ENCODE results near the gene ADPGK.
"Not testable (repeated sequence)": the region's sequence is repeated elsewhere in the genome, so short reads cannot be mapped to it uniquely, and the experiment has no call there.

The ADPGK gene

DNA sequence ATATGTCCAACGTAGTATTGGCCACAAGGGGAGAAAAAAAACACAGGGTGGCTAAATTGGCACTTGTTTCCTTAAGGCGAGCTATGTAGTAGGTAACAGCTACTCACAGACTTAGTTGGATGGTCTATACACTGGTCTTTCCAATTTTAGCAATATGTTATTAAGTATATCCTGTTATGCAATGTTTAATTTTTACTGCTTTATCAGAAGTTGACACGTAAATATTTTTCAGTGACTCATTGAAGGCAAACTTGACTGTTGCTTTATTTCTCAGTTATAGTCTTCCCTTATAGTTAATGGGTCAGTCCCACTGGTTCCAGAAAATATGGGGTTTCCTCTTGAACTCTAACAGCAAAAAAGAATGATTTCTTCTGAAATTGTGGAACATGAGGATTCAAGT, 46.5 kb downstream of the ADPGK start:
- Mint-ChIP-seq H3K4me1 (ENCODE audit: low read depth) (peaks cover 29% of the 10 kb centered on the region), H3K27me3 (no peaks in the 10 kb centered on the region), H3K9me3 (no peaks in the 10 kb centered on the region), H3K4me3 (no peak overlapping the region), H3K36me3 (ENCODE audit: low read depth) (peaks cover 61% of the 10 kb centered on the region), H3K27ac (no peak overlapping the region)

- Mint-ChIP-seq H3K4me3 (no peak overlapping the region), H3K9me3 (no peaks in the 10 kb centered on the region), H3K27ac (no peak overlapping the region), H3K27me3 (no peaks in the 10 kb centered on the region), H3K4me1 (ENCODE audit: low read depth) (peaks cover 13% of the 10 kb centered on the region), H3K36me3 (ENCODE audit: low read depth) (peaks cover 51% of the 10 kb centered on the region)
These were observed 48.4 kb downstream of the ADPGK start for GRCh38 chr15:72735111-72735510.

DNA sequence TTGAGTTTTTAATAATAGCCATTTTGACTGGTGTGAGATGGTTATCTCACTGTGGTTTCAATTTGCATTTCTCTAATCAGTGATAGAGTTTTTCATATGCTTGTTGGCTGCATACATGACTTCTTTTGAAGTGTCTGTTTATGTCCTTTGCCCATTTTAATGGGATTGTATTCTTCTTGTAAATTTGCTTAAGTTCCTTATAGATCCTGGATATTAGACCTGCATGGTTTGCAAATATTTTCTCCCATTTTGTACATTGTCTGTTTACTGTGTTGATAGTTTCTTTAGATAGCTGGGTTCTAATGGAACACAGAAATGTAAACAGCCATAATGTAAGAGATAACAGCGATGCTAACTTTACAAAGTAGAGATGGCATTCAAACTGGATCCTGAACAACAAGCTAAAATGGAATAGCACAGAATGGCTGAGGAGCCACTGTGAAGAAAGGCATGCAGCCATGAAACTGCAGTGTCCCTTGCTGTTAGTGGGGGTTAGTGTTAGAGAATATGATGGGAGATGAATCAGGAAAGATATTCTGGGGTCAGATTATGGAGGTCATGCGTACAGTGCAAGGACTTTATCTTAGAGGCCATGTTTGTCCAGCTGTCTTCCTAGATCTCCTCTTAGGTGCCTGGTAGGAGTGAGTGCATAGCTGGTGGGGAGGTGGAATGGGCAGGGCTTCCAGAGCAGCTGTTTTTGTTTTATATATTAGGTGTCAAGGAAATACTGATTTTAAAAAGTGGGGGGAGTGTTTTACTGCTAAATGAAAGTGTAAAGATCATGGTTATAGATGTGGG, 49.4 kb downstream of the ADPGK start:
- Mint-ChIP-seq H3K4me1 (ENCODE audit: low read depth) (peaks cover 4% of the 10 kb centered on the region), H3K27ac (no peak overlapping the region), H3K4me3 (no peak overlapping the region), H3K27me3 (no peaks in the 10 kb centered on the region), H3K36me3 (ENCODE audit: low read depth) (peaks cover 42% of the 10 kb centered on the region), H3K9me3 (no peaks in the 10 kb centered on the region)

GRCh38 chr15:72732516-72732915, 51.0 kb downstream of the ADPGK start:
- peaks cover 30% of the 10 kb centered on the region for H3K36me3 Mint-ChIP-seq (ENCODE audit: low read depth)
- no peaks in the 10 kb centered on the region for H3K9me3 Mint-ChIP-seq
- H3K4me1 Mint-ChIP-seq (ENCODE audit: low read depth), result no peaks in the 10 kb centered on the region
- H3K4me3 Mint-ChIP-seq, result no peak overlapping the region
- no peak overlapping the region for H3K27ac Mint-ChIP-seq
- no peaks in the 10 kb centered on the region for H3K27me3 Mint-ChIP-seq

- no peaks in the 10 kb centered on the region for H3K4me1 Mint-ChIP-seq (ENCODE audit: low read depth)
- H3K36me3 Mint-ChIP-seq (ENCODE audit: low read depth), result peaks cover 26% of the 10 kb centered on the region
- H3K27ac Mint-ChIP-seq, result no peak overlapping the region
- H3K4me3 Mint-ChIP-seq, result no peak overlapping the region
- H3K27me3 Mint-ChIP-seq, result no peaks in the 10 kb centered on the region
- no peaks in the 10 kb centered on the region for H3K9me3 Mint-ChIP-seq
These were observed 51.5 kb downstream of the ADPGK start for GRCh38 chr15:72732086-72732485.

GRCh38 chr15:72728821-72729220, 54.7 kb downstream of the ADPGK start:
- H3K9me3 Mint-ChIP-seq, result no peaks in the 10 kb centered on the region
- peaks cover 18% of the 10 kb centered on the region for H3K36me3 Mint-ChIP-seq (ENCODE audit: low read depth)
- H3K27me3 Mint-ChIP-seq, result no peaks in the 10 kb centered on the region
- H3K27ac Mint-ChIP-seq, result no peak overlapping the region
- H3K4me1 Mint-ChIP-seq (ENCODE audit: low read depth), result no peaks in the 10 kb centered on the region
- H3K4me3 Mint-ChIP-seq, result no peak overlapping the region

GRCh38 chr15:72728249-72728648, 55.3 kb downstream of the ADPGK start:
- H3K4me3 Mint-ChIP-seq; H3K27me3 Mint-ChIP-seq; H3K9me3 Mint-ChIP-seq; H3K27ac Mint-ChIP-seq; H3K4me1 Mint-ChIP-seq (ENCODE audit: low read depth): not testable (repeated sequence)
- peaks cover 15% of the 10 kb centered on the region for H3K36me3 Mint-ChIP-seq (ENCODE audit: low read depth)

GRCh38 chr15:72727154-72727553, 56.4 kb downstream of the ADPGK start:
- H3K27ac Mint-ChIP-seq, result no peak overlapping the region
- no peaks in the 10 kb centered on the region for H3K9me3 Mint-ChIP-seq
- no peak overlapping the region for H3K4me3 Mint-ChIP-seq
- no peaks in the 10 kb centered on the region for H3K4me1 Mint-ChIP-seq (ENCODE audit: low read depth)
- peaks cover 13% of the 10 kb centered on the region for H3K36me3 Mint-ChIP-seq (ENCODE audit: low read depth)
- H3K27me3 Mint-ChIP-seq, result no peaks in the 10 kb centered on the region

DNA sequence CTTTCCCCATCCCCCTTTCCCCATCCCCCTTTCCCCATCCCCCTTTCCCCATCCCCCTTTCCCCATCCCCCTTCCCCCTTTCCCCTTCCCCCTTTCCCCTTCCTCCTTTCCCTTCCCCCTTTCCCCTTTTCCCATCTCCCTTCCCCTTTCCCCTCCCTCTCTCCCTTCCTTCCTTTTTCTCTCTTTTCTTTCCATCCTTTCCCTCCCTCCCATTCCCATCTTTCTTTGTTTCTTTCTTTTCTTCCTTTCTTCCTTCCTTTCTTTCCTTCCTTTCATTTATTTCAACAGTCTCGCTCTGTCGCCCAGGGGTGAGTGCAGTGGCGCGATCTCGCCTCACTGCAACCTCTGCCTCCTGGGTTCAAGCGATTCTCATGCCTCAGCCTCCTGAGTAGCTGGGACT, 57.7 kb downstream of the ADPGK start:
- H3K4me3 Mint-ChIP-seq; H3K4me1 Mint-ChIP-seq (ENCODE audit: low read depth); H3K27ac Mint-ChIP-seq; H3K27me3 Mint-ChIP-seq; H3K36me3 Mint-ChIP-seq (ENCODE audit: low read depth); H3K9me3 Mint-ChIP-seq: not testable (repeated sequence)

DNA sequence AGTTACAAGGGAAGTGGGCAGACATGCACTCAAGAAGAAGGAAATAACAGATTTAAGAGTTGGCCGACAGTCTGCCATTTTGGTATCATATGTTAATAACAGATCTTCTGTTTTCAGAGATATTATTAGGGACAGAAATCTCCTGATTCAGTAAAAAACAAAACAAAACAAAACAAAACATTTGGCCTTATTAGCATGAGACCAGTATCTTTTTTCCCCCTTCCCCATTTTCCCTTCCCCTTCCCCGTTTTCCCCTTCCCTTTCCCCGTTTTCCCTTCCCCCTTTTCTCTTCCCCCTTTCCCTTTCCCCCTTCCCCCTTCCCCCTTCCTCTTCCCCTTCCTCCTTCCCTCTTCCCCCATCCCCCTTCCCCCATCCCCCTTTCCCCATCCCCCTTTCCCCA, 58.1 kb downstream of the ADPGK start:
- no peaks in the 10 kb centered on the region for H3K9me3 Mint-ChIP-seq
- no peaks in the 10 kb centered on the region for H3K27me3 Mint-ChIP-seq
- H3K27ac Mint-ChIP-seq, result no peak overlapping the region

GRCh38 chr15:72724028-72724427, 59.5 kb downstream of the ADPGK start:
- Mint-ChIP-seq H3K4me3 (no peak overlapping the region), H3K9me3 (no peaks in the 10 kb centered on the region), H3K36me3 (ENCODE audit: low read depth) (peaks cover 4% of the 10 kb centered on the region), H3K27me3 (no peaks in the 10 kb centered on the region), H3K27ac (no peak overlapping the region), H3K4me1 (ENCODE audit: low read depth) (no peaks in the 10 kb centered on the region)

More for the DNA sequence above, 58.1 kb downstream of the ADPGK start:
- H3K4me3 Mint-ChIP-seq, result no peak overlapping the region
- H3K36me3 Mint-ChIP-seq (ENCODE audit: low read depth), result peaks cover 4% of the 10 kb centered on the region
- H3K4me1 Mint-ChIP-seq (ENCODE audit: low read depth), result no peaks in the 10 kb centered on the region

GRCh38 chr15:72722071-72722696, 61.4 kb downstream of the ADPGK start:
- Mint-ChIP-seq H3K4me1 (ENCODE audit: low read depth) (no peaks in the 10 kb centered on the region), H3K27me3 (no peaks in the 10 kb centered on the region), H3K9me3 (no peaks in the 10 kb centered on the region), H3K27ac (no peak overlapping the region), H3K36me3 (ENCODE audit: low read depth) (peaks cover 18% of the 10 kb centered on the region), H3K4me3 (no peak overlapping the region)

DNA sequence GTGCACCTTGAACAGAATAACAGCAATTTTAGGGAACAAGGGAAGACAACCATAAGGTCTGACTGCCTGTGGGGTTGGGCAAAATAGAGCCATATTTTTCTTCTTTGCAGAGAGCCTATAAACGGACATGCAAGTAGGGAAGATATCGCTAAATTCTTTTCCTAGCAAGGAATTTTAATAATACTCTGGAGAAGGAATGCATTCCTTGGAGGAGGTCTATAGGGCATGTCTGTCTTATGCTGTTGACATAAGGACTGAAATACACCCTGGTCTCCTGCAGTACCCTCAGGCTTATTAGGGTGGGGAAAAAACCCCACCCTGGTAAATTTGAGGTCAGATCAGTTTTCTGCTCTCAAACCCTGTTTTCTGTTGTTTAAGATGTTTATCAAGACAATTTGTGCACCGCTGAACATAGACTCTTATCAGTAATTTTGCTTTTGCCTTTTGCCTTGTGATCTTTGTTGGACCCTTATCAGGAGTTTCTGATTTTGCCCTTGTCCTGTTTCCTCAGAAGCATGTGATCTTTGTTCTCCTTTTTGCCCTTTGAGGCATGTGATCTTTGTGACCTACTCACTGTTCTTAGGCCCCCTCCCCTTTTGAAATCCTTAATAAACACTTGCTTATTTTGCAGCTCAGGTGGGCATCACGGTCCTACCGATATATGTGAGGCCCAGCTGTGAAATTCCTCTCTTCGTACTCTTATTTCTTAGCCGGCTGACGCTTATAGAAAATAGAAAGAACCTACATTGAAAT, 74.8 kb downstream of the ADPGK start:
- peaks cover 18% of the 10 kb centered on the region for H3K36me3 Mint-ChIP-seq (ENCODE audit: low read depth)
- H3K27ac Mint-ChIP-seq, result not testable (repeated sequence)

DNA sequence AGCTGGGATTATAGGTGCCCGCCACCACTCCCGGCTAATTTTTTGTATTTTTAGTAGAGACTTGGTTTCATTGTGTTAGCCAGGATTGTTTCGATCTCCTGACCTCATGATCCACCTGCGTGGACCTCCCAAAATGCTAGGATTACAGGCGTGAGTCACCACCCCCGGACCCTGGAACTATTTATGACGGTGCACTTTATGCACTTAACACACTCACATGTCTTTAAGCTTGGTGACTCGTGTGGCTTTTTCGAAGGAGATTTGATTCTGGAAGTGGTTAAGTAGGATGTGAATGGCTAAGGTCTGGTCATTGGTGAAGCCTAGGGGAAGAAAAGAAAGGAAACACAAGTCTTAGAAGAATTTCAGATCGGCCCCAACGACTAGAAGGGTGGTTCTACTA, 77.3 kb downstream of the ADPGK start:
- Mint-ChIP-seq H3K36me3 (ENCODE audit: low read depth) (peaks cover 11% of the 10 kb centered on the region), H3K9me3 (no peaks in the 10 kb centered on the region), H3K4me3 (no peak overlapping the region), H3K27me3 (no peaks in the 10 kb centered on the region), H3K27ac (no peak overlapping the region), H3K4me1 (ENCODE audit: low read depth) (peaks cover 3% of the 10 kb centered on the region)

More for the DNA sequence above, 74.8 kb downstream of the ADPGK start:
- H3K4me3 Mint-ChIP-seq; H3K27me3 Mint-ChIP-seq; H3K9me3 Mint-ChIP-seq; H3K4me1 Mint-ChIP-seq (ENCODE audit: low read depth): not testable (repeated sequence)
